PC-9 (cell line): ENCODE measurements around the gene ADCY4.

Experiments
- CTCF ChIP-seq: fragments of 200-600 bp; sonication (generic); conservative IDR thresholded peaks from 2 replicates; pipeline ENCODE4 v1.6.1; 2017; ENCODE audit warnings: mixed run types, antibody characterized with exemption, mild to moderate bottlenecking, moderate library complexity
- EZH2 ChIP-seq: fragments of 200-600 bp; sonication (generic); IDR thresholded peaks from 2 replicates; pipeline ENCODE4 v1.8.0; 2017; ENCODE audit warnings: antibody characterized with exemption, low read depth

DNA sequence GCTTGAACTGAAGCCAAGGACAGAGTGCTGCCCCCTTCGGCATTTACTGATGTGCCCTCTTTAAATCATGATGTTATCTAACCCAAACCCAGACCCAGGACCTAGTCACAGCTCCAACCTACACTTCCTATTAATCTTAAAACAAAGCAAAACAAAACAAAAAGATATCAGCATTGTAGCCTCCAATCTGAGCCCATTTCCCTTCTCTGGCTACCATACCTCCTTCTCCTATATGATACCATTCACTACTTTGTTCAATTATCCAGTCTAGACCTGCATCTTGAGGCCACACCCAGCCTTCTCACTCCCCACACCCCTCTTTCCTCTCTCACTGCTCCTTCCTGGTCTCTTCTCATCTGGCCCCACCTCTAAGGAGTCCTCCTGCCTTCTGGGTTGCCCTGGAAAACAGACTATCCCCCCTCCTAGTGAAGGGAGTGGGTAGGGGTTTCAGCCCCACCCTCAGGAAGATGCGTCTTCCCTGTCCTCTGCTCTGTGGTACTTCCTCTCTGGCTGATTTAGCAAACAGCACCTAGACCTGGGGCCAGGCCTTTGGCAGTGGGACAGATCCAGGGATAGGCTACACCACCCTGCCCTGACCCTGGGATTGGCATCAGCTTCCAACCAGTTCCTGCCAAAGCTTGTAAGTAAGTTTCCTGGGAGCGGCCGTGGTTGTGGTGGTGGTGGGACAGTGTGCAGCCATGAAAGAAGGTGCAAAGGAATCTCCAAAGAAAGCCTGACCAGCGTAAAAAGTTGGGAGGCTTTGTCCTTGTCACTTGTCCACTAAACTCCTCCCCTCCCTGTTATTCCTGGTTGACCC is 20.3 kb downstream of the ADCY4 start:
- TF ChIP-seq EZH2 (no peak), CTCF (no peak)
